Fibroblast of mammary gland (primary cell): Measurements from ENCODE around the gene DOK1.
A peak's percentile ranks its signal among the peaks of the same experiment; 100 is the strongest.

Experiments used
- DNase-seq: peaks from one replicate; pipeline ENCODE4 v3.0.0-alpha.2; 2010; ENCODE audit warnings: low read depth
- H3K4me3 ChIP-seq: 2 replicates; pipeline ENCODE4 v1.5.1; 2011; ENCODE audit warnings: low read depth, mild to moderate bottlenecking, low read length, moderate library complexity; ENCODE audit not compliant: control insufficient read depth
- CTCF ChIP-seq: conservative IDR thresholded peaks from 2 replicates; pipeline ENCODE4 v1.5.1; 2011; ENCODE audit warnings: low read depth, low read length, inconsistent platforms; ENCODE audit not compliant: control insufficient read depth, insufficient read depth

DOK1 gene

GRCh38 chr2:74554820-74555531 lies 456 bp downstream of the DOK1 start:
- peak overlapping the region; percentile 98 for H3K4me3 ChIP-seq
- TF ChIP-seq CTCF: no peak
- peak; percentile 19 for DNase-seq

GRCh38 chr2:74555610-74556103 lies 1.1 kb downstream of the DOK1 start:
- DNase-seq: no peak
- peak overlapping the region; percentile 98 for H3K4me3 ChIP-seq
- no peak for TF ChIP-seq CTCF

GRCh38 chr2:74556159-74556558 lies 1.6 kb downstream of the DOK1 start:
- H3K4me3 ChIP-seq: no peak overlapping the region
- no peak for DNase-seq
- no peak for TF ChIP-seq CTCF

- no peak for DNase-seq
- no peak for TF ChIP-seq CTCF
- H3K4me3 ChIP-seq: no peak overlapping the region
Observed at GRCh38 chr2:74556831-74557370, 2.4 kb downstream of the DOK1 start.

- TF ChIP-seq CTCF: no peak
- H3K4me3 ChIP-seq: no peak overlapping the region
- DNase-seq: no peak
Observed at GRCh38 chr2:74558284-74559230, 4.0 kb downstream of the DOK1 start.

- TF ChIP-seq CTCF: no peak
- no peak overlapping the region for H3K4me3 ChIP-seq
- no peak for DNase-seq
Observed at GRCh38 chr2:74559912-74560311, 5.4 kb downstream of the DOK1 start.
